NCI-H2107 treated with DMSO at 0.1 percent for 48 hours (cell line): Measurements from ENCODE around the gene SCGB1D1.

Source experiments
- DNase-seq: peaks from one replicate; lab custom pipeline; 2025; ENCODE audit not compliant: unreplicated experiment; lab: John Stamatoyannopoulos, UW

The SCGB1D1 gene, protein sequence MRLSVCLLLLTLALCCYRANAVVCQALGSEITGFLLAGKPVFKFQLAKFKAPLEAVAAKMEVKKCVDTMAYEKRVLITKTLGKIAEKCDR

DNA sequence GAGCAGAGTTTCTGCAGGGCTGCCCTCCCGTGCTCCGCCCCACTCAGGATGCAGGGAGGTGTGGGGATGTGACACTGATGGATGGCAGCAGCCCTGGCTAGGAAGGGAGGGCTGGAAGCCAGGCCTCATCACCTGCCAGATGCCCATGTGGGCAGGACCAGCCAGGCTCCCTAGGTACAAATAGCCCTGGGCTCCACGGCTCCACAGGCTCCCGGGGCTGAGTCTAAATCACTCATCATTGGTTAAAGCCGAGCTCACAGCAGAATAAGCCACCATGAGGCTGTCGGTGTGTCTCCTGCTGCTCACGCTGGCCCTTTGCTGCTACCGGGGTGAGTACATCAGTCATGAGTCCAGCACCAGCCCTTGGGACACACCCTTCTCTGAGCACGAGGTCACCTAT, at the start of gene SCGB1D1:
SCGB1D1 (plus strand) TSS at position 206 of the 400 bp plus-strand sequence; CDS start at position 275, 69 bp downstream.
- DNase-seq, result no peak

DNA sequence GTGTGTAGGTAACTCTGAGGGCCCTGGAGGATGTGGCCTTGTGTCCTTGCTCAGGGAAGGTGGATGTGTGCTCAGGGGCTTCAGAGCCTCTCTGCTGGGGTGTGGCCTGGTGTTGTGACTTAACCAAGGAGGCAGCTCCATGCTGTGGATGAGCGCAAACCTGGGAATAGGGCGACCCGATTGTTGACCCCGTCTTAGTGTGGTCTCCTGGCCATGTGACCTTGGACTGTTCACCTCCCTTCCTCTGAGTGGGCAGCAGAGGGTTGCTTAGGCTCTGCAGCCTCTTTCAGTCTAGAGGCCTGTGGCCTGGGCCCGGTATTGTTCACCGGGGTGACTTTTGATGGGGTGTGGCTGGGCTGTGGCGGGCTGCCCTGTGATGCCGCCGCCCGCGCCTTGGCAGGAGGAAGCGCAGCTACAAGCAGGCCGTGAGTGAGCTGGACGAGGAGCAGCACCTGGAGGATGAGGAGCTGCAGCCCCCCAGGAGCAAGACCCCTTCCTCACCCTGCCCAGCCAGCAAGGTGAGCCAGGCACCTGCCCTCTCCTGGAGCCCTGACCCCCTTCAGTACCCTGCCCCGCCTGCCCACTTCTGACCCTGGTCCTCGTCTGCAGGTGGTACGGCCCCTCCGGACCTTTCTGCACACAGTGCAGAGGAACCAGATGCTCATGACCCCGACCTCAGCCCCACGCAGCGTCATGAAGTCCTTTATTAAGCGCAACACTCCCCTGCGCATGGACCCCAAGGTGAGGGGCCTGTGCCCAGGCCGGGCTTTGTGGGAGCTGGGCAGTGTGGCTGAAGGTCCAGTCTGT, 49.5 kb upstream of the SCGB1D1 start:
- DNase-seq, result no peak

DNA sequence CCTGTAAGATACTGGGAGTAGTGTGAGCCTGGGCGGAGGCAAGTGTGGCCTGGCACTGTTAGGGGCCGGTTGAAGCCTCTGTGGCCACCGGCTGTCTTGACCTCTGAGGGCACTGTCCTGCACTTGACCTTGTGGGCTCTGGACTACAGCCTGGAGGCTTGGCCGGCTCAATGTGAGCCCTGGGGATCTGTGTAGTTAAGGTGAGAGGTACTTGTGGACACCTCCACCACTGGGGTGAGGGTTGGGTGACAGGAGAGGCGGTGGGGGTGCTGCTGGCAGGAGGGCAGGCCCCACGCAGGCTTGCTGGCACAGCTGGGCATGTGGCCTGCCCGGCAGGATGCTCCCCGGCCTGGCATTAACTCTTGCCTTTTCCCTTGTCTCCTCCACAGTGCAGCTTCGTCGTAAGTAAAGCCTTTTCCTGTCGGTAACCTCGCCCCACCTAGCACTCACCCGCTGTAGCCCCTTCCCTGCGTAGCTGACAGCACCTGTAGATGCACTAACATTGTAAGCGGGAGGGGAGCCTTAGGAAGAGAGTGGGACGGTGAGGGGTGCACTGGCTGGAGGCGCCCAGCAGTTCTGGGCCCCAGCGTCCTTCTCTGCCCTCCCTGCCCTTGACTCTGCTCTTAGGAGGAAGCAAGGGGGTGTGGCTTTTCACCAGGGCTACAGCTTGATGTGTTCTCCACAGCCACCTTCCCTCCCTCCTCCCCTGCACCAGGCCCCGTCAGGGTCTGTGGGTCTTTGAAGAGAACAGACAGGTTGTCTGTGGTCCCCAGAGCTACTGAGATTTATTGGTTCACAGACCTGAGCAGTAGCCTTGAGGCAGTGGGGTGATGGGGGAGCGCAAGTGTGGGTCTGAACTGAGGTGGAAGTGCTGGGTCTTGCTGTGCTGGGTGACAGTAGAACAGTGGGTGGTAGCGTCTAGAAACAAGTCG, 48.6 kb upstream of the SCGB1D1 start:
- DNase-seq, result no peak

DNA sequence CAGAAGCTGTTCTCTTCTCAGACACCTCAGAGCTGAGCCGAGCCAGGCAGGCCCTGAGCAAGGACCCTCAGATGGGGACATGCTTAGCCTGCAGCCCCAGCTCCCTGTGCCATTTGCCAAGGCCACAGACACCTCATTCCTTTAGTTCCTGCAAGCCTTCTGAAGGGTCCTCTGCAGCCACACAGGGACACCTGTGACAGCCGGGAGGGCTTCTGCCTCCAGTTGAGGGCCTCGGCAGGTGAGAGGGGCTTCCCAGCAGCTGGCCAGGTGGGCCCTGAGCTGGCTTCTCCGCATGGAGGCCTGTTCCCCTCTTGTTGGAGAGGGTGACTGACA, 48.0 kb upstream of the SCGB1D1 start:
- DNase-seq, result no peak

DNA sequence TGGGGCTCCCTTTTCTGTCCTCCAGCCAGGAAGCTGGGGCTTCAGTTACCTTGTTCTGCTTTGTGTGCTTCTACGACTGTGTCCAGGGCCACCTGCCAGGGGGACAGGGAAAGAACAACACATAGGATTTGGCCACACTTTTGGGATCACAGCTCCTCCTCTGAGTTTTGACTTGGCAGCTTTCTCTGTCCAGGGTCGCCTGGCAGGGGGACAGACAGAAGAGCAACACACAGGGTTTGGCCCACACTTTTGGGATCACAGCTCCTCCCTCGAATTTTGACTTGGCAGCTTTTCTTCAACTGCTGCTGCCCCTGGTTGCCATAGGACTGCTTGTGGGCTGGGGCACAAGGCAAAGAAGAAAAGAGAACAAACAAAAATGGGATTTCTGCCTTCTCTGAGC, 47.1 kb upstream of the SCGB1D1 start:
- DNase-seq, result no peak

DNA sequence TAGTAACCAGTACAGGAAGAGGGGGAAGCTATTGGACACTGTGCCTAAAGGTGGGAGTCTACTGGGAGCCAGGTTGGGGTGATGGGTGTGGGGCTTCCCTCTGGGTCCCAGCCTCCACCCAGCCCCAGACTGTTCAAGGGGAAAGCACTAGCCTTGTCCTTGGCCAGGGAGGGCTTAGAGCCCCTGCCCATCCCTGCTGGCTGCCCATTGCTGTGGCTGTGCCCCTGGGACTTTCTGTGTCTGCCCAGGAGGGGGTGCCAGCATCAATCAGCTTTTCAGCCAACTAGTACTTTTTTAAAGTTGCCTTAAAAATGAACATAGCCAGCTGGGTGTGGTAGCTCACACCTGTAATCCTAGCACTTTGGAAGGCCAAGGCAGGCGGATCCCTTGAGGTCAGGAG, 46.3 kb upstream of the SCGB1D1 start:
- no peak for DNase-seq

DNA sequence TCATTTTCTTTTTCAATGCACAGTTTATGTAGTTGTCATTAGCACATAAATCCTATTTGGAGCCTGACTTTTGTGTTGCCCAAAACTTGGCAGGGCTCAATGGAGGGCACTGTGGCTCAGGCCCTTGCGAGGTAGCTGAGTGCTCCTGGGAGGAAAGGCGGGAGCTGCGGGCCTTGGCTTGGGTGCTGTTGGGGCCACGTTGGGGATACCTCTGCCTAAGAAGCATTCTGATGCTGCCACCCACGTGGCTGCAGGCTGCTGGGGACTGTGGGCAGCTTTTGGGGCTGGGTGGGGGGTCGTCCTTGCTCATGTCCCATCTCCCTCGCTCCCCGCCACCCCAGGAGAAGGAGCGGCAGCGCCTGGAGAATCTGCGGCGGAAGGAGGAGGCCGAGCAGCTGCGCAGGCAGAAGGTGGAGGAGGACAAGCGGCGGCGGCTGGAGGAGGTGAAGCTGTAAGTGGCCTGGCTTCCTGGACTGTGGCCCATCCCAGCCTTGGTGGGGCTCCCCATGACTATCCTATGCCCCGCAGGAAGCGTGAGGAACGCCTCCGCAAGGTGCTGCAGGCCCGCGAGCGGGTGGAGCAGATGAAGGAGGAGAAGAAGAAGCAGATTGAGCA, 45.3 kb upstream of the SCGB1D1 start:
- no peak for DNase-seq

DNA sequence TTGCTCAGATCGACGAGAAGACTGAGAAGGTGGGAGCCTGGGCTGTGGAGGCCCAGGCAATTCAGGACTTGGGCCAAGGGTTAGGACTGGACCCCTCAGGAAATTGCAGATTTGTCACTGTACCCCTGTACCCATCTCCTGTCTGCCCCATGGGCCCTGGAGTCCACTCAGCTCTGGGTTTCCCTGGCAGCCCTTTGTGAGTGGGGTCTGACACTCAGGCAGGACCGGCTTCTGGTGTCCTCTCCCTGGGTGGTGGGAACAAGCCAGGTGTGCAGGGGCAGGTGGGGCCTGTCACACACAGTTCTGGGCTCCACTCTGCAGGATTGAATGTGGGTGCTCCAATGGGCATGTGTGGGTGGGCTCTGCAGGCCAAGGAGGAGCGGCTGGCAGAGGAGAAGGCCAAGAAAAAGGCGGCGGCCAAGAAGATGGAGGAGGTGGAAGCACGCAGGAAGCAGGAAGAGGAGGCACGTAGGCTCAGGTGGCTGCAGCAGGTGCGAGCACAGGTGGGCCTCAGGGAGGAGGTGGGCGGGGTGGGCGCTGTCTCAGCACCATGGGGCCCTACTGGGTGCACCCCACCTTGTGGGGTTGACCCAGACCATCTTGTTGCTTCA, 44.6 kb upstream of the SCGB1D1 start:
- DNase-seq, result no peak

DNA sequence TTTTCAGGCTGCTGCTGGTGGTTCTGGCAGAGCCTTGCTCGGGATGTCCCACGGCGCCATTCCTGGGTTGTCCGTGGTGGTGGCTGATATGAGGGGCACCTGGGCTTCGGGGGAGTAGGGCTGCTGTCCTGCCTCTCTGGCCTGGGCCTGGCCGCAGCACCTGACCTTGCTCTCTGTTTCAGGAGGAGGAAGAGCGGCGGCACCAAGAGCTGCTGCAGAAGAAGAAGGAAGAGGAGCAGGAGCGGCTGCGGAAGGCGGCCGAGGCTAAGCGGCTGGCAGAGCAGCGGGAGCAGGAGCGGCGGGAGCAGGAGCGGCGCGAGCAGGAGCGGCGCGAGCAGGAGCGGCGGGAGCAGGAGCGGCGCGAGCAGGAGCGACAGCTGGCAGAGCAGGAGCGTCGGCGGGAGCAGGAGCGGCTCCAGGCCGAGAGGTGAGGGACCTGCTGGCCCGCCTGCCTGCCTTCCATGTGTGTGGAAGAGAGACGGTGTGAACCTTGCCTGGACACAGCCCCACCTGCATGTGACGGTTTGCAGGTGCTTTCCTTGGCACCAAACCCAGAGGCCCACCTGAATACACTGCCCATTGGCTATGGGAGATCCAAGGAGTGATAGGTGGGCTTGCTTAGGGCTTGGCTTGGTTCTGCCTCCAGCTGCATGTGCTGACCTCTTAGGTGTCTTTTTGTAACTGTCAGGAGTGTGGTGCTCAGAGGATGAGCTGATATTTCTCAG, 43.4 kb upstream of the SCGB1D1 start:
- DNase-seq, result no peak

DNA sequence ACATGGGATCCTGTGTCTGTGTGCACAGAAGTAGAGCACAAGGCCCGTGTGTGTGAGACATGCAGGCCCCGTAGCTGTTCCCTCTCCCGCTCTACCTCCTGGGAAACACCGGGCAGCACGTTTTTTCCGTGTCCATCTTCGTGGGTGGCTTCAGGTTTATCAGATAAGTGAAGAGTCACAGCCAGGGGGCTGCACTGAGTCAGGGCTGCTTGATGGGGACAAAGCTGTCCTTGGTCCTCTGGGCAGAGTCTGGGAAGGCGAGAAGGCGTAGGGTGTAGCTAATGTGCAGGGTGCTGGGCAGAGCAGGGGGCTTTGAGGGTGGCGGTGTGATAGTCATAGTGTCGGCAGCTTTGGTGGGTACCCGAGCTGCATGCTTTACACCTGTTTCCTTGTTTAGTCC, 42.5 kb upstream of the SCGB1D1 start:
- no peak for DNase-seq

DNA sequence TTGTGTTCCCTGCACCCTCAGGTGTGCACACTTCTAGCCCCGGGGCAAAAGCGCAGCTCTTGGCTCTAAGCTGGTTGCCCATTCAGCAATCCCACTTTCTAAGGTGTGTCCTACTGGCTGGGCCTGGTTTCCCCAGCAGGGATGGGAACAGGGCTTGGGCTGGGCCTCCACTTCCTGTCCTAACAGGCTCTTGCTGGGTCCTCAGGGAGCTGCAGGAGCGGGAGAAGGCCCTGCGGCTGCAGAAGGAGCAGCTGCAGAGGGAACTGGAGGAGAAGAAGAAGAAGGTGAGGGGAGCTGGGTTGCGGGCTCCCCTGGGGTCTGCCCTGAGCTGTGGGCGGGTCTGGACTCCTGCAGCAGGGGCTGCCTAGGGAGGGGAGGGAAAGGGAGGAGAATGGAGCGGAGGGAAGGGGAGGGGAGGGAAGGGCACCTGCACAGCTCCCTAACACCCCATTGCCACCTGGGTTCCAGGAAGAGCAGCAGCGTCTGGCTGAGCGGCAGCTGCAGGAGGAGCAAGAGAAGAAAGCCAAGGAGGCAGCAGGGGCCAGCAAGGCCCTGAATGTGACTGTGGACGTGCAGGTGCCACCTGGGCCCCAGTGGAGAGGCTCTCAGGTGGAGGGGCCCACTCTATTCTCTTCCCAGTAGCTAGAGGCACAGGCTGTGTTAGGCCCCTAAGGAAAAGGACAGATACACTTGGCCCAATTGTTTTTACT, 41.6 kb upstream of the SCGB1D1 start:
- no peak for DNase-seq

DNA sequence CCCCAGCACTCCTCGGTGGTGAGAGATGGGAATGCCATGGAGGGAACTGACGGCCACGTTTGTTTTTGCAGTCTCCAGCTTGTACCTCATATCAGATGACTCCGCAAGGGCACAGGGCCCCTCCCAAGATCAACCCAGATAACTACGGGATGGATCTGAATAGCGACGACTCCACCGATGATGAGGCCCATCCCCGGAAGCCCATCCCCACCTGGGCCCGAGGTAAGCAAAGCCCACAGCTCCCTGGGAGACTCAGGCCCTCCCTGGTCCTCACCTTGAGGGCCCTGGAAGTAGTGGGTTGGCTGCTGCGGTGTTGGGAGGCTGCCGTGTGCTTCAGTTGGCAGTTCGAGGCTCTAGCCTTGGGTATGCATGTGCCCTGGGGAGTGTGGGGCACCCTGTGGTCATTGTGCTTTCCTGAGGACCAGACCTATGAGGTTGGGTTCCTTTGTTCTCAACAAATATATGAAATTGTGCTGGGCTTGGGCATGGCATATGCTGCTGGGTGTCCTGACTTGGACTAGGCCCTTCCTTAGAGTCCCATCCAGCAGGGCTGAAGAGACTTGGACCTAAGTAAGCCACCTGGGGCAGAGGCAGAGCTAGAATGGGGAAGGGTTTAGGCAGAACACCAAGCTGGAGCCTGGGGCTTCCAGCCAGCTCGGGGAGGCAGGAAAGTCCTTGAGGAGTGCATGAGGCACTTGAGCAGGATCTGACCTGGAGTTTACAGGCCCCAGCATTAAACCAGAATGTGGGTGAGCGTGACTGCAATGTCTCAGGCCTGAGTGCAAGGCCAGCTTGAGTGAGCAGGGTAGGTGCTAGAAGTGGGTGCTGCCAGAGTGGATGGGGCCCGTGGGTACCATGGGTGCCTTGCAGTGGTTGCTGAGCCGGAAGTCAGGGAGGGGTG, 39.8 kb upstream of the SCGB1D1 start:
- DNase-seq, result no peak

DNA sequence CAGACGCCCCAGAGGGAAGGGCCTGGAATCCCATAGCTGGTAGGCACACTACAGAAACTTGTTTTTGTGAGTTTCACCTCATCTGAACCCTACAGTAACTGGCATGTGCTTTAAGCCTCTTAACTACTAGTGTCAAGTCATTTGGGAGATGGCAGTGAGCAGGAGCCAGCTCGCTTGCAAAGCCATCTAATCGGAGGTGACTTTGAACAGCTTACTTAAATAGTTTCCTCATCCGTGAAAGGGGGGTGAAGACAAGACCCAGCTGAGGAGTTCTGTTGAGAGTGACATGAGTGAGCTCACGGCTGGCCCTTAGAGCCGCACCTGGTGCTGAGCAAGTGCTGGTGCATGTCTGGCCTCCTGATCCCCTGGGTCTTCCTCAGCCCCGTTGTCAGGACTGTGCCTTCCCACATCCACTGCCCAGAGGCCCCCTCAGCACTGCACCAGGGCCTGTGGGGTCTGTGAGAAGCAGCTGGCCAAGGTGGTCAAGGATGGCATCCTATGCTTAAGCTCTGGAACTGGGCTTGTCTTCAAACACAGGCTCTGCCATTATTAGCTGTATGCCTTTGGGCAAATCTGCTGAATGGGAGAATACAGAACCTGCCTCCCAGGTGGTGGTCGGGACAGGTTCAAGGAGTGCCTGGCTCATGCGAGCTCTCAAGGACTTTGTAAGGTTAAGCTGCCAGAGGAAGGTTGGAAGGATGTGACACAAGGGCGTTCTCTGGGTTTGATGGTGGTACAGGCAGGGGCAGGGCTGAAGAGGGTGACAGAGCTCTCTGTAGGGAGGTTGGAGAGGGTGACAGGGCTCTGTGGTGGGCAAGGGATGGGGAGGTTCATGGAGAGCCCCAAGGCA, 38.9 kb upstream of the SCGB1D1 start:
- DNase-seq, result no peak

DNA sequence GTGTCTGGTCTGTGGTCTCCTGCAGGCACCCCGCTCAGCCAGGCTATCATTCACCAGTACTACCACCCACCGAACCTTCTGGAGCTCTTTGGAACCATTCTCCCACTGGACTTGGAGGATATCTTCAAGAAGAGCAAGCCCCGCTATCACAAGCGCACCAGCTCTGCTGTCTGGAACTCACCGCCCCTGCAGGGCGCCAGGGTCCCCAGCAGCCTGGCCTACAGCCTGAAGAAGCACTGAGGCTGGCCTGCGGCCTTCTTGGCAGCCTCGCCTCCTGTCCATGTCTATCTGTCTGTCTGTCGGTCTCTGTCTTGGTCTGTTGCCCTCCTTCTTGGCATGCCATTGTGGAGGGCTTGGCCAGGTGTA, 38.3 kb upstream of the SCGB1D1 start:
- no peak for DNase-seq

DNA sequence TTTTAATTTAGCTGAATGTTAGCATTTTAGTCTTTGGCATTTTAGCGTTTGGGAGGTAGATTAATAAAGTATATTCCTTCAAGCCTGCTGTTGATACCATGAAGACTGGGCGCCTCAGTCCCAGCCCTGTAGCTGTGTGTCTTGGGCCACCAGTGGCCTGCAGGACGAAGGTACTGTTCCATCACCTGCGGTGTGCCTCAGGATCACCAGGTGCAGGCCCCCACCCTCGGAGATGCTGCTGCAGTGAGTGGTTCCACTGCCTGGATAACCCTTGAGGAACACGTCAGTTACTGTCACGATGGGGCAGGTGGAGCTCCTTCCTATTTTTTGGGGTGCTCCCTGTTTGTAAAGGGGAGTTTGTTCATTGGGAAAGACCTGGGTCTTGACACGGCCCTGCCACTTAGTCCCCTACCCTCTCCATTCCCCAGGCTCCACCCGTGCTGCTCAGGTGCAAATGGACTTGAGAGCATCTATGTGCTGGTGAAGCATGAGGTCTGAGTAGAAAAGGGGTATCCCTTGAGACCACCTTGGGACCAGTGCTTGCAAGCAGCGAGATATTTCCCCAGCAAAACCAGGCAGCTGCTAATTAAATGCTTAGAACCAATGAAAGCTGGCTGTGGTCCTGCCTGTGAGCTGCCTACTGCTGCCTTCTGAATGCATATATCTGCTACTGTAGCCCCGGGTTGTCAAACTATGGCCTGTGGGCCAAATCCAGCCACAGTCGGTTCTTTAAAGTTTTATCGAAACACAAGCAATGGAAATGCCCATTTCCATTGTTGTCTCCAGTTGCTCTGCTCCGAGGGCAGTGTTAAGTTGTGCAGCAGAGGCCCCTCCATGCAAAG, 37.5 kb upstream of the SCGB1D1 start:
- DNase-seq, result no peak

DNA sequence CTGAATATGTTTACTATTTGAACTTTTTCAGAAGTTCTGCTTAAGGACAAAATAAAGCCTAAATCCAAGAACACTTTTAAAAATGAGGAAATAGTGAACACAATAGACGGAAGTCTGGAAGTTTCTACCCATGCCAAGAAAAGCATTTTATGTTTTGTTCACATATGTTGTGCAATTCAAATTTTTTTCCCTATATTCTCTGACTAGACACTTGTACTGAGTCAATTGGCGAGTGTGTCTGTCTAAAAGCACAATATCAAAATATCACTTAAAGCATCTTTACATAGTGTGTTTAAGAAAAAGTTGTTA, 37.0 kb upstream of the SCGB1D1 start:
- no peak for DNase-seq

DNA sequence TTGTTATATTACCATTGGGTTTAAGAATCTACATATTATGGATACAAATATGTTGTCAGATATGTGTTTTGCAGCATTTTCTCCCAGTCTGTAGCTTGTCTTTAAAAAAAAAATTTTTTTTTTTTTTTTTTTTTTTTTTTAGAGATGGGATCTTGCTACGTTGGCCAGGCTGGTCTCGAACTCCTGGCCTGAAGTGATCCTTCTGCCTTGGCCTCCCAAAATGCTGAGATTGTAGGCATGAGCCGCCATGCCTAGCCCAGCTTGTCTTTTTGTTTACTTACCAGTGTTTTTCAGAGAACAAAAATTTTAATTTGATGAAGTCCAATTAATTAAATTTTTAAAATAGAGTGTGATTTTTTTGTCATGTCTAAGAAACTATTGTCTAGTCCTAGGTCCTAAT, 36.4 kb upstream of the SCGB1D1 start:
- DNase-seq, result no peak
